Activated CD8-positive, alpha-beta T cell treated with anti-CD3 and anti-CD28 coated beads for 36 hours (primary cell): Measurements from ENCODE around the gene SEC23A. TPM values are rescaled to one million over a fixed set of nuclear protein-coding genes. Genes with fewer than 3 reads are reported as not detected.

Experiments
- ATAC-seq: fragments of 200-7000 bp; cut with Tn5 transposase; one replicate; pipeline ENCODE4 v1.10.0; 2021; ENCODE audit warnings: mild to moderate bottlenecking, moderate library complexity
- CTCF ChIA-PET: fragments of 350-600 bp; sonication (Branson Sonifier 250); formaldehyde crosslinking; loops from one replicate; lab custom pipeline; 2021; ENCODE audit warnings: antibody characterized with exemption; lab: Charles Lee
- POLR2A ChIA-PET: fragments of 350-600 bp; sonication (Branson Sonifier 250); formaldehyde crosslinking; loops from one replicate; lab custom pipeline; 2021; ENCODE audit warnings: antibody characterized with exemption; lab: Charles Lee
- DNase-seq: peaks from one replicate; pipeline ENCODE4 v3.0.0-alpha.2; 2020
- H3K27ac Mint-ChIP-seq: one replicate; pipeline ENCODE4 v1.8.0; 2021; ENCODE audit warnings: mild to moderate bottlenecking, mixed read lengths
- H3K27me3 Mint-ChIP-seq: one replicate; pipeline ENCODE4 v1.8.0; 2021; ENCODE audit warnings: mixed read lengths
- H3K36me3 Mint-ChIP-seq: one replicate; pipeline ENCODE4 v1.8.0; 2021; ENCODE audit warnings: low read depth, mixed read lengths
- H3K4me1 Mint-ChIP-seq: one replicate; pipeline ENCODE4 v1.8.0; 2021; ENCODE audit warnings: low read depth, mixed read lengths
- H3K4me3 Mint-ChIP-seq: one replicate; pipeline ENCODE4 v1.8.0; 2021; ENCODE audit warnings: mild to moderate bottlenecking, moderate library complexity, mixed read lengths
- H3K9me3 Mint-ChIP-seq: one replicate; pipeline ENCODE4 v1.8.0; 2021; ENCODE audit warnings: mixed read lengths
- intact Hi-C: fragments of 100-400 bp; cut with micrococcal nuclease; formaldehyde crosslinking; loops from one replicate; pipeline ENCODE4 v1.10.0; 2022
- total RNA-seq, 2 experiments: library from RNA; stranded (reverse); gene quantifications; one replicate each; pipeline ENCODE4 v1.2.3, GENCODE V29; 2021
- TF ChIP-seq, protein P1 (sequence below): fragments of 200-600 bp; IDR thresholded peaks from one replicate; pipeline ENCODE4 v1.8.0; 2022; ENCODE audit warnings: antibody characterized with exemption, mild to moderate bottlenecking

The SEC23A gene
- total RNA-seq, 2 experiments from 2014 or later = 45.4 to 45.6 TPM

DNA sequence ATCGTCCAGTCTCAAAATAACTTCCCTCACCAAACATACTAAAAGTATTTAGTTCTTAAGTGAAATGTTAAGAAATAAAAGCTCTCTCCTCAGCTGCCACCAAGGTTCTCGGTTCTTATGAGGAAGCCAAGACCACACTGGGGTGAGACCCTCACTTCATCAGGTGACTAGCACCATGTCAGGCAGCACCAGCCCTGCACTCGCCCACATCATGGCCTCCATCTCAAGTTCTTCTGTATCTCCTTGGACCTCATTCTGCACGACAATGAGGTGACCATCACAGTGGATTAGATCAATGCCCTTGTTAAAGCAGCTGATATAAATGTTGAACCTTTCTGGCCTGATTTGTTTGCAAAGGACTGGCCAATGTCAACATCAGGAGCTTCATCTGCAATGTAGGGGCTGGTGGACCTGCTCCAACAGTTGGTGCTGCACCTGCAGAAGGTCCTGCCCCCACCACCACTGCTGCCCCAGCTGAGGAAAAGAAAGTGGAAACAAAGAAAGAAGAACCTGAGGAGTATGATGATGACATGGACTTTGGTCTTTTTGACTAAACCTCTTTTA is 12.4 kb downstream of the SEC23A start:
- intact Hi-C loops = no loop called here
- ChIA-PET CTCF (interaction anchor here (1.0 to 1.6 kb wide), 3 partner anchors 9 to 12 kb away, joined by 3 to 5 read pairs (median 4); no protein-coding TSS in a partner anchor), POLR2A (interaction anchor here (0.7 to 0.9 kb wide), 2 partner anchors 12 to 354 kb away, joined by 3 to 5 read pairs; partner anchors contain the start of gene SEC23A)
- DNase-seq = no peak
- Mint-ChIP-seq H3K27me3 (no peaks in the 10 kb centered on the region), H3K9me3 (no peaks in the 10 kb centered on the region), H3K36me3 (peaks cover 48% of the 10 kb centered on the region), H3K27ac (no peak overlapping the region), H3K4me1 (peaks cover 32% of the 10 kb centered on the region), H3K4me3 (no peak overlapping the region)
- TF ChIP-seq, protein P1, sequence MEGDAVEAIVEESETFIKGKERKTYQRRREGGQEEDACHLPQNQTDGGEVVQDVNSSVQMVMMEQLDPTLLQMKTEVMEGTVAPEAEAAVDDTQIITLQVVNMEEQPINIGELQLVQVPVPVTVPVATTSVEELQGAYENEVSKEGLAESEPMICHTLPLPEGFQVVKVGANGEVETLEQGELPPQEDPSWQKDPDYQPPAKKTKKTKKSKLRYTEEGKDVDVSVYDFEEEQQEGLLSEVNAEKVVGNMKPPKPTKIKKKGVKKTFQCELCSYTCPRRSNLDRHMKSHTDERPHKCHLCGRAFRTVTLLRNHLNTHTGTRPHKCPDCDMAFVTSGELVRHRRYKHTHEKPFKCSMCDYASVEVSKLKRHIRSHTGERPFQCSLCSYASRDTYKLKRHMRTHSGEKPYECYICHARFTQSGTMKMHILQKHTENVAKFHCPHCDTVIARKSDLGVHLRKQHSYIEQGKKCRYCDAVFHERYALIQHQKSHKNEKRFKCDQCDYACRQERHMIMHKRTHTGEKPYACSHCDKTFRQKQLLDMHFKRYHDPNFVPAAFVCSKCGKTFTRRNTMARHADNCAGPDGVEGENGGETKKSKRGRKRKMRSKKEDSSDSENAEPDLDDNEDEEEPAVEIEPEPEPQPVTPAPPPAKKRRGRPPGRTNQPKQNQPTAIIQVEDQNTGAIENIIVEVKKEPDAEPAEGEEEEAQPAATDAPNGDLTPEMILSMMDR = no peak
- no peak for ATAC-seq

DNA sequence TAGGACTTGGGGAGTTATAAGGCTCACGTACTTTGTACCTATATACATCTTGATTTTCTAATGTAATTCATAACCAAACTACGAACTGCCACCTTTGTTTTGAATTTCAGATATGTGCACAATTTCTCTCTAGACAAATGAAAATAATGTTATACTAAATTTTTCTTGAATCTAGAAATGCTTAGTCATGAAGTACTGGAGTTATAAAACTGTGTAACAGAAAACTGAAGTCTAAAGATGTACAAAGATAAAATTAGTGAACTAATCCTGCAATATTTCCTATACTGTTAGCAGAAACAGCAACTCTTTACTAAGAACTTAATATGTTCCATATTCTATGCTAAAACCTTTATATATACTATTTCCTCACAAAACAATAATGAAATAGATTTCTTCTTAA is 15.5 kb downstream of the SEC23A start:
- intact Hi-C loops = no loop called here
- H3K36me3 Mint-ChIP-seq = peaks cover 54% of the 10 kb centered on the region
- no peaks in the 10 kb centered on the region for H3K9me3 Mint-ChIP-seq
- TF ChIP-seq, protein P1 = no peak
- CTCF ChIA-PET = no interaction called here
- no peak overlapping the region for H3K4me3 Mint-ChIP-seq
- H3K27me3 Mint-ChIP-seq = no peaks in the 10 kb centered on the region
- POLR2A ChIA-PET = no interaction called here
- ATAC-seq (no peak), DNase-seq (no peak)
- H3K27ac Mint-ChIP-seq = no peak overlapping the region
- peaks cover 23% of the 10 kb centered on the region for H3K4me1 Mint-ChIP-seq

DNA sequence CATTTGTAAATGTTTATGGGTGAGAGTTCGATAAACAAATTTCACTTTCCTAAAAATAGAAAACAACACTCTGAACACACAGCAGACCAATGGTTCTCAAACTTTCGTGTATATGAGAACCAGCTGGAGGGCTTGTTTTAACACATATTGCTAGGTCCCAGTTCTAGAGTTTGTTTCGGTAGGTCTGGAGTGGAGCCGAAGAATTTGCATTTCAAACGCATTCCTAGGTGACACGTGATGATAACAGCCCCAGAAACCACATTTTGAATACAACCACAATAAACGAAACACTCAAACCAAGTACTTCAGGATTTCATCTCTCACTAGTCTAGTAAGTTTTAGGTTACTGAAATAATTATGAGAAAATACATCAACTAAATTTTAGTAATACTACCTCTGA is 17.1 kb downstream of the SEC23A start:
- no peaks in the 10 kb centered on the region for H3K9me3 Mint-ChIP-seq
- ATAC-seq (no peak), DNase-seq (no peak)
- peaks cover 48% of the 10 kb centered on the region for H3K36me3 Mint-ChIP-seq
- ChIA-PET POLR2A (no interaction called here), CTCF (interaction anchor here (1.2 kb wide), 1 partner anchor 70 kb away, joined by 3 read pairs; no protein-coding TSS in a partner anchor)
- H3K4me1 Mint-ChIP-seq = peaks cover 12% of the 10 kb centered on the region
- TF ChIP-seq, protein P1 = no peak
- intact Hi-C loops = no loop called here
- H3K4me3 Mint-ChIP-seq = no peak overlapping the region
- no peaks in the 10 kb centered on the region for H3K27me3 Mint-ChIP-seq
- no peak overlapping the region for H3K27ac Mint-ChIP-seq

DNA sequence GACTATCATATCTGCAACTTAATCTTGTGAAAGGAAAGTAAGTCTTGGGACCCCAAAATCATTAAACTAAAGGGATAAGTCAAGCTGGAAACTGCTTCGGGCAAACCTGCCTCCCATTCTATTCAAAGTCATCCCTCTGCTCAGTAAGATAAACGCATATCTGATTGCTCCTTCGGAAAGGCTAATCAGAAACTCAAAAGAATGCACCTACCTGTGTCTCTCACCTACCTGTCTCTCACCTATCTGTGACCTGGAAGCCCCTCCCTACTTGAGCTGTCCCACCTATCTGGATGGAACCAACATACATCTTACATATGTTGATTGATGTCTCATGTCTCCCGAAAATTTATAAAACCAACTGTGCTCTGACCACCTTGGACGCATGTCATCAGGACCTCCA is 19.9 kb downstream of the SEC23A start:
- TF ChIP-seq, protein P1 = no peak
- ATAC-seq (no peak), DNase-seq (no peak)
- CTCF ChIA-PET = no interaction called here
- H3K9me3 Mint-ChIP-seq = no peaks in the 10 kb centered on the region
- intact Hi-C loops = no loop called here
- no peaks in the 10 kb centered on the region for H3K27me3 Mint-ChIP-seq
- no peak overlapping the region for H3K27ac Mint-ChIP-seq
- peaks cover 5% of the 10 kb centered on the region for H3K4me1 Mint-ChIP-seq
- H3K4me3 Mint-ChIP-seq = no peak overlapping the region
- POLR2A ChIA-PET = no interaction called here
- H3K36me3 Mint-ChIP-seq = peaks cover 42% of the 10 kb centered on the region

DNA sequence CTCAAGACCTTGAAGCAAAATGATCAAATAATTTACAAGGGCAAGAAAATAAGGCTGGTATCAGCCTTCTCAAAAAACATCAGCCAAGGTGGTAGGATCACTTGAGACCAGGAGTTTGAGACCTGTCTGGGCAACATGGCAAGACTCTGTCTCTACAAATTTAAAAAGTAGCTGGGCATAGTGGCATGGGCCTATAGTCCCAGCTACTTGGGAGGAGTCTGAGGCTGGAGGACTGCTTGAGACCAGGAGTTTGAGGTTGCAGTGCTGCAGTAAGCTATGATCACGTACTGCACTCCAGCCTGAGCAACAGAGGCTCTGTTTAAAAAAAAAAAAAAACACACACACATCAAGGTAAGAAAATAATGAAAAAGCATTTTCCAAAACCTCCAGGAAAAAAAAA is 22.1 kb downstream of the SEC23A start:
- intact Hi-C loops = no loop called here

More for the DNA sequence above, 22.1 kb downstream of the SEC23A start:
- peaks cover 3% of the 10 kb centered on the region for H3K4me1 Mint-ChIP-seq
- ChIA-PET CTCF (interaction anchor here (0.7 to 1.3 kb wide), 2 partner anchors 10 to 723 kb away, joined by 3 to 5 read pairs; no protein-coding TSS in a partner anchor), POLR2A (no interaction called here)
- no peaks in the 10 kb centered on the region for H3K27me3 Mint-ChIP-seq
- no peaks in the 10 kb centered on the region for H3K9me3 Mint-ChIP-seq
- DNase-seq (no peak), ATAC-seq (no peak)
- no peak overlapping the region for H3K27ac Mint-ChIP-seq
- no peak overlapping the region for H3K4me3 Mint-ChIP-seq
- TF ChIP-seq, protein P1 = no peak
- peaks cover 40% of the 10 kb centered on the region for H3K36me3 Mint-ChIP-seq
